WTC11 (cell line): ENCODE results near the gene C10orf105.

Experiments
- CTCF ChIP-seq: fragments of 200-600 bp; IDR thresholded peaks from 2 replicates; pipeline ENCODE4 v1.8.0; 2022; ENCODE audit warnings: antibody characterized with exemption
- MLX ChIP-seq: sonication (generic); formaldehyde crosslinking; IDR thresholded peaks from 2 replicates; pipeline ENCODE4 v1.8.1; 2023; ENCODE audit warnings: mild to moderate bottlenecking, missing genetic modification reagents, moderate library complexity
- NR2C2 ChIP-seq: sonication (generic); formaldehyde crosslinking; IDR thresholded peaks from 2 replicates; pipeline ENCODE4 v1.8.0; 2022; ENCODE audit warnings: mild to moderate bottlenecking, missing genetic modification reagents
- ZBTB43 ChIP-seq: sonication (generic); formaldehyde crosslinking; IDR thresholded peaks from 2 replicates; pipeline ENCODE4 v1.8.1; 2023; ENCODE audit warnings: mild to moderate bottlenecking, missing genetic modification reagents

- no peak for TF ChIP-seq CTCF
- no peak for TF ChIP-seq MLX (CRISPR knock-in tag)
- no peak for TF ChIP-seq NR2C2 (CRISPR knock-in tag)
- TF ChIP-seq ZBTB43 (CRISPR knock-in tag), result no peak
Observed at GRCh38 chr10:71750124-71750841, 30.7 kb upstream of the C10orf105 start.
